K562 (cell line): ENCODE results near the gene CHRM1. TPM values are rescaled to one million over a fixed set of nuclear protein-coding genes. Genes with fewer than 3 reads are reported as not detected.

Experiments used
- ATAC-seq: fragments of 200-7000 bp; cut with Tn5 transposase; 3 replicates; pipeline ENCODE4 v1.9.1; 2020; ENCODE audit warnings: moderate library complexity
- BruUV-seq: library from RNA; stranded (reverse); fragments of 400-500 nt; replicated peaks from 2 replicates; lab custom pipeline; 2021; lab: Mats Ljungman, UMichigan
- CTCF ChIA-PET: fragments of 300-600 bp; formaldehyde crosslinking; extraction: SDS; loops from one replicate; lab custom pipeline; 2021; ENCODE audit warnings: low intra/inter-chr PET ratio; lab: Yijun Ruan, JAX
- POLR2A ChIA-PET: fragments of 300-600, 350-650 bp; sonication (Branson Sonifier 250); formaldehyde crosslinking; extraction: SDS; loops from one replicate; lab custom pipeline; 2021; ENCODE audit warnings: antibody characterized with exemption, inconsistent platforms; lab: Yijun Ruan, JAX
- DNase-seq, 4 experiments: peaks; one replicate each; pipeline versions ENCODE4 v3.0.0 to v3.0.0-alpha.2; 2011 to 2018; ENCODE audit warnings: low spot score in 3 of 4, mixed read lengths in 3 of 4; ENCODE audit errors: extremely low read depth in 1 of 4
- FAIRE-seq: peaks from 2 replicates; lab custom pipeline; 2011; peaks lifted over from hg19 to GRCh38; lab: Jason Lieb, UNC
- H2AFZ ChIP-seq: 2 replicates; pipeline ENCODE4 v1.6.0; 2011; ENCODE audit warnings: low read depth, low read length, control low read depth, inconsistent platforms
- H3K27ac ChIP-seq: fragments of 200-600 bp; 3 replicates; pipeline ENCODE4 v1.8.0; 2011; ENCODE audit warnings: low read depth, mild to moderate bottlenecking, control low read depth, inconsistent platforms, low read length, moderate library complexity, mixed read lengths; ENCODE audit errors: extremely low read depth
- H3K27me3 ChIP-seq, 2 experiments: fragments of 300-600 bp in 1 of 2; 2 replicates in 1 of 2; 3 replicates in 1 of 2; pipeline versions ENCODE4 v1.6.0 to v1.8.0; 2011; ENCODE audit warnings: inconsistent platforms in 2 of 2, low read length in 2 of 2, mild to moderate bottlenecking in 1 of 2, mixed read lengths in 1 of 2, moderate library complexity in 1 of 2; ENCODE audit not compliant: control insufficient read depth in 2 of 2, insufficient read depth in 2 of 2
- H3K36me3 ChIP-seq: fragments of 300-600 bp; 3 replicates; pipeline ENCODE4 v1.8.0; 2011; ENCODE audit warnings: mild to moderate bottlenecking, low read length, inconsistent platforms; ENCODE audit not compliant: control insufficient read depth, insufficient read depth
- H3K4me1 ChIP-seq, 2 experiments: fragments of 200-600 bp in 1 of 2; replicated peaks in 1 of 2; 2 replicates in 1 of 2; 3 replicates in 1 of 2; pipeline versions ENCODE4 v1.5.1 to v1.8.0; 2011; ENCODE audit warnings: inconsistent platforms in 2 of 2, low read length in 2 of 2, mild to moderate bottlenecking in 1 of 2, mixed read lengths in 1 of 2, moderate library complexity in 1 of 2; ENCODE audit not compliant: control insufficient read depth in 2 of 2, insufficient read depth in 2 of 2
- H3K4me2 ChIP-seq: 2 replicates; pipeline ENCODE4 v1.6.1; 2011; ENCODE audit warnings: low read length, control low read depth, inconsistent platforms, mixed read lengths; ENCODE audit not compliant: insufficient read depth
- H3K4me3 ChIP-seq: fragments of 200-600 bp; sonication (generic), shearing (Covaris generic); 2 replicates; pipeline ENCODE4 v1.5.1; 2016; ENCODE audit warnings: control low read depth, inconsistent platforms
- H3K79me2 ChIP-seq: fragments of 200-600 bp; 3 replicates; pipeline ENCODE4 v1.8.0; 2011; ENCODE audit warnings: low read length, inconsistent platforms; ENCODE audit not compliant: control insufficient read depth, insufficient read depth
- H3K9ac ChIP-seq, 2 experiments: 2 replicates each; pipeline versions ENCODE4 v1.6.0 to v1.6.1; 2011; ENCODE audit warnings: low read depth in 2 of 2, low read length in 2 of 2, control low read depth in 1 of 2, inconsistent platforms in 1 of 2, mild to moderate bottlenecking in 1 of 2, mixed read lengths in 1 of 2; ENCODE audit not compliant: insufficient read depth in 1 of 2
- H3K9me1 ChIP-seq: one replicate; pipeline ENCODE4 v1.6.0; 2011; ENCODE audit warnings: inconsistent platforms, mild to moderate bottlenecking, low read length, moderate library complexity; ENCODE audit not compliant: control insufficient read depth, insufficient read depth
- H3K9me3 ChIP-seq: replicated peaks from 2 replicates; pipeline ENCODE4 v1.5.1; 2011; ENCODE audit warnings: low read depth, low read length, inconsistent platforms; ENCODE audit not compliant: control insufficient read depth, insufficient read depth
- H4K20me1 ChIP-seq: replicated peaks from 2 replicates; pipeline ENCODE4 v1.6.1; 2011; ENCODE audit warnings: low read length, inconsistent platforms, mixed read lengths; ENCODE audit not compliant: control insufficient read depth, insufficient read depth
- BACH1 ChIP-seq: fragments of 200-800 bp; sonication (Bioruptor generic); IDR thresholded peaks from 2 replicates; pipeline ENCODE4 v1.6.1; 2016; ENCODE audit warnings: missing genetic modification characterization, missing compliant biosample characterization
- BRD4 ChIP-seq: fragments of 200-600 bp; sonication (generic); IDR thresholded peaks from 2 replicates; pipeline ENCODE4 v1.6.1; 2017; ENCODE audit warnings: inconsistent platforms
- CREB1 ChIP-seq, 2 experiments: sonication (generic) in 1 of 2; formaldehyde crosslinking in 1 of 2; IDR thresholded peaks; 2 replicates each; pipeline versions ENCODE4 v1.6.1 to v1.8.0; 2012 to 2022; ENCODE audit warnings: inconsistent platforms in 1 of 2, mild to moderate bottlenecking in 1 of 2, missing genetic modification reagents in 1 of 2, moderate library complexity in 1 of 2
- KHSRP ChIP-seq: fragments of 450-650 bp; IDR thresholded peaks from 2 replicates; pipeline ENCODE4 v1.6.1; 2017
- L3MBTL2 ChIP-seq: fragments of 450-650 bp; IDR thresholded peaks from 2 replicates; pipeline ENCODE4 v1.6.1; 2016; ENCODE audit warnings: mild to moderate bottlenecking, moderate library complexity
- LARP7 ChIP-seq: fragments of 450-650 bp; IDR thresholded peaks from 2 replicates; pipeline ENCODE4 v1.6.1; 2016
- NBN ChIP-seq: fragments of 450-650 bp; IDR thresholded peaks from 2 replicates; pipeline ENCODE4 v1.6.1; 2016; ENCODE audit warnings: low read depth, mild to moderate bottlenecking
- POLR2A ChIP-seq: fragments of 450-650 bp; conservative IDR thresholded peaks from 2 replicates; pipeline ENCODE4 v1.6.1; 2016
- RBM22 ChIP-seq: fragments of 200-400 bp; formaldehyde crosslinking; IDR thresholded peaks from 2 replicates; pipeline ENCODE4 v1.6.1; 2018; ENCODE audit warnings: low read length, low read depth; ENCODE audit not compliant: poor library complexity, severe bottlenecking
- SP1 ChIP-seq: sonication (generic); formaldehyde crosslinking; IDR thresholded peaks from 2 replicates; pipeline ENCODE4 v1.8.1; 2022; ENCODE audit warnings: mild to moderate bottlenecking, missing genetic modification reagents
- ZMIZ1 ChIP-seq, 2 experiments: fragments of 150-350 bp in 1 of 2; IDR thresholded peaks; 2 replicates each; pipeline ENCODE4 v1.6.1; 2012 to 2016; ENCODE audit warnings: low read depth in 2 of 2, low read length in 2 of 2, mild to moderate bottlenecking in 1 of 2, moderate library complexity in 1 of 2
- ZNF444 ChIP-seq: fragments of 250-450 bp; sonication (Bioruptor Pico); IDR thresholded peaks from 2 replicates; pipeline ENCODE4 v1.4.0; 2020; ENCODE audit warnings: mild to moderate bottlenecking, moderate library complexity
- WGBS: fragments of 100-300 bp; shearing (Covaris generic); methylation state at CpG from one replicate; pipeline ENCODE4 v1.1.6; 2016; ENCODE audit warnings: low coverage, mixed read lengths; ENCODE audit not compliant: insufficient coverage; ENCODE audit errors: missing lambda C conversion rate; 5-methylcytosine and 5-hydroxymethylcytosine counted together
- in situ Hi-C: fragments of 300-500 bp; cut with MboI; formaldehyde crosslinking; loops from 4 replicates; pipeline ENCODE4 v1.15.0; 2018; ENCODE audit warnings: inconsistent platforms, mixed read lengths
- intact Hi-C: fragments of 100-400 bp; cut with micrococcal nuclease; formaldehyde crosslinking; loops from 2 replicates; pipeline ENCODE4 v1.14.2; 2022
- polyA plus RNA-seq, 8 experiments: library from polyadenylated mRNA; depleted of rRNA in 4 of 8; stranded (reverse) in 5 of 8; unstranded in 3 of 8; fragments of >200 nt; fragmentation: Nextera tagmentation in 2 of 8; fragmentation: Illumina TruSeq in 1 of 8; extraction: Ambion mirVana in 2 of 8; extraction: Trizol in 1 of 8; gene quantifications; 2 replicates each; pipeline versions ENCODE4 v1.2.1 to v1.2.3, GENCODE V29; 2011 to 2014; ENCODE audit warnings: inconsistent platforms in 1 of 8, missing spikeins in 1 of 8
- total RNA-seq, 7 experiments: library from RNA; depleted of rRNA in 6 of 7; stranded (reverse); fragments of >200 nt in 6 of 7; fragmentation: Illumina TruSeq in 2 of 7; extraction: Trizol in 2 of 7; gene quantifications; 2 replicates each; pipeline versions ENCODE4 v1.2.1 to v1.2.3, GENCODE V29; 2011 to 2021; ENCODE audit warnings: low replicate concordance in 1 of 7
- TF ChIP-seq, protein P1 (sequence below): fragments of 450-650 bp; IDR thresholded peaks from 2 replicates; pipeline ENCODE4 v1.6.1; 2018; ENCODE audit not compliant: partially characterized antibody

The CHRM1 gene
- total and polyA plus RNA-seq, 9 of the 15 experiments (the other 6 are each of a cell fraction or from before 2014, with no cell fraction given), result not detected

DNA sequence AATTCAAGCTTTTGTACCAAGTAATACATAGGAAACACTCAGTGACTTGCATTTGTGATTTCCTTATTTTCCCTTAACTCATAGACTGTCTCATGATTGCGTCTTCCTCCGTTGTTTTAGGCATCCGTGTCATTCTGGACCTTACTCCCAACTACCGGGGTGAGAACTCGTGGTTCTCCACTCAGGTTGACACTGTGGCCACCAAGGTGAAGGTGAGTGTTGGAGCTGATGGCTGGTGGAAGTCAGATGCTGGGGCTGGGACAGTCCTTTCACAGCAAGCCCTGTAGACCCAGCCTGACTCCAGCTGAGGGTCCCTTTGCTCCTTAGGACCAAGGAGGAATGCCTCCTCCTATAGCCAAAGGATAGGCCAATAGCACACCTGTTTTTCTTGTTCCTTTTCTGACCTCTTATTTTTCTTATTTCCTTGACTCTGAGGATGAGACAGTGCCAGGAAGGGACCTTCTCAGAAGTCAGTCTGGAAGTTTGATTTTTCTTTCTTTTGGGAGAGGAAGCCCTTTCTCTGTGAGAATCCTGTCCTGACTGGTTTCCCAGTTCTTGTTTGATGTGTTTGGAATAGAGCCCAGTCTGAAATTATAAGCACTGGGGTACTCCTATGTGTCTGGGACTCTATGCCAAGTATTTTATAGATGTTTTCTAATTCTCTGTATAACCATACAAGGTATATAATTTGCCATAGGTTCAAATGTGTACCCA is 38.2 kb downstream of the CHRM1 start (continued):
- TF ChIP-seq SP1 (peak; percentile 57; the same call in 1 of the 2 replicates), KHSRP (no peak), POLR2A (peak; percentile 14; the same call in 1 of the 2 replicates), CREB1 (IDR thresholded peaks at IDR 0.05) (no peak), CREB1 (CRISPR knock-in tag; IDR thresholded peaks at IDR 0.05) (0 out of 2 replicates have a peak, but pooled peaks have one; percentile 24), L3MBTL2 (no peak)

DNA sequence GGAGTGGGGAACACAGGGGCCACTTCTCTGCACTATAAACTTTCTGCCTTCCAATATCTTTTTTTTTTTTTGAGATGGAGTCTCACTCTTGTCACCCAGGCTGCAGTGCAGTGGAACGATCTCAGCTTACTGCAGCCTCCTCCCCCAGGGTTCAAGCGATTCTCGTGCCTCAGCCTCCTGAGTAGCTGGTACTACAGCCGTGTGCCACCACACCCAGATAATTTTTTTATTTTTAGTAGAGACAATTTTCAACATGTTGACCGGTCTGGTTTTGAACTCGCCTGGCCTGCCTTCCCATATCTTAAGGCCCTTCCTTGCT is 38.8 kb downstream of the CHRM1 start:
- no TSS peak for BruUV-seq
- Histone ChIP-seq H3K9me3 (no peaks in the 10 kb centered on the region), H3K79me2 (peaks cover 96% of the 10 kb centered on the region), H3K27me3 (no peaks in the 10 kb centered on the region), H3K9me1 (peaks cover 2% of the 10 kb centered on the region), H2AFZ (no peak overlapping the region), H3K4me2 (peak overlapping the region; percentile 100), H4K20me1 (peaks cover 51% of the 10 kb centered on the region), H3K36me3 (peaks cover 85% of the 10 kb centered on the region), H3K4me1 (peaks cover 52 to 61% of the 10 kb centered on the region in 2 experiments), H3K4me3 (peak overlapping the region; percentile 56), H3K27ac (peak overlapping the region; percentile 95), H3K9ac (peak overlapping the region; percentile 100)
- ChIA-PET POLR2A (interaction anchor here (0.8 to 13.1 kb wide), 14 partner anchors 9 to 321 kb away, joined by 3 to 180 read pairs (median 12); partner anchors contain the start of genes C11orf98, CSKMT, POLR2G and STX5), CTCF (no interaction called here)
- no peak for DNase-seq
- 0% methylated on average over 6 of the region's 6 CpGs for WGBS
- in situ Hi-C loops, result no loop called here
- no peak for FAIRE-seq
- ATAC-seq, result no peak
- intact Hi-C loops, result loop anchor here (5.0 to 10.0 kb wide), 2 partner anchors 200 to 288 kb away; partner anchors contain the start of gene TUT1
- TF ChIP-seq BRD4, result peak; percentile 13; the same call in 1 of the 2 replicates
- TF ChIP-seq RBM22, result peak; percentile 1
- no peak for TF ChIP-seq ZMIZ1 (IDR thresholded peaks at IDR 0.05; ENCODE audit: low read depth in 2 of 2, low read length in 2 of 2)
- TF ChIP-seq, protein P1, sequence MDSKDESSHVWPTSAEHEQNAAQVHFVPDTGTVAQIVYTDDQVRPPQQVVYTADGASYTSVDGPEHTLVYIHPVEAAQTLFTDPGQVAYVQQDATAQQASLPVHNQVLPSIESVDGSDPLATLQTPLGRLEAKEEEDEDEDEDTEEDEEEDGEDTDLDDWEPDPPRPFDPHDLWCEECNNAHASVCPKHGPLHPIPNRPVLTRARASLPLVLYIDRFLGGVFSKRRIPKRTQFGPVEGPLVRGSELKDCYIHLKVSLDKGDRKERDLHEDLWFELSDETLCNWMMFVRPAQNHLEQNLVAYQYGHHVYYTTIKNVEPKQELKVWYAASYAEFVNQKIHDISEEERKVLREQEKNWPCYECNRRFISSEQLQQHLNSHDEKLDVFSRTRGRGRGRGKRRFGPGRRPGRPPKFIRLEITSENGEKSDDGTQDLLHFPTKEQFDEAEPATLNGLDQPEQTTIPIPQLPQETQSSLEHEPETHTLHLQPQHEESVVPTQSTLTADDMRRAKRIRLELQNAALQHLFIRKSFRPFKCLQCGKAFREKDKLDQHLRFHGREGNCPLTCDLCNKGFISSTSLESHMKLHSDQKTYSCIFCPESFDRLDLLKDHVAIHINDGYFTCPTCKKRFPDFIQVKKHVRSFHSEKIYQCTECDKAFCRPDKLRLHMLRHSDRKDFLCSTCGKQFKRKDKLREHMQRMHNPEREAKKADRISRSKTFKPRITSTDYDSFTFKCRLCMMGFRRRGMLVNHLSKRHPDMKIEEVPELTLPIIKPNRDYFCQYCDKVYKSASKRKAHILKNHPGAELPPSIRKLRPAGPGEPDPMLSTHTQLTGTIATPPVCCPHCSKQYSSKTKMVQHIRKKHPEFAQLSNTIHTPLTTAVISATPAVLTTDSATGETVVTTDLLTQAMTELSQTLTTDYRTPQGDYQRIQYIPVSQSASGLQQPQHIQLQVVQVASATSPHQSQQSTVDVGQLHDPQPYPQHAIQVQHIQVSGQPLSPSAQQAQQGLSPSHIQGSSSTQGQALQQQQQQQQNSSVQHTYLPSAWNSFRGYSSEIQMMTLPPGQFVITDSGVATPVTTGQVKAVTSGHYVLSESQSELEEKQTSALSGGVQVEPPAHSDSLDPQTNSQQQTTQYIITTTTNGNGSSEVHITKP, result peak; percentile 26
- TF ChIP-seq LARP7, result 0 out of 2 replicates have a peak, but pooled peaks have one; percentile 9
- TF ChIP-seq ZNF444 (CRISPR knock-in tag), result no peak
- peak; percentile 27; the same call in 1 of the 2 replicates for TF ChIP-seq BACH1 (tag)
- no peak for TF ChIP-seq NBN
